Panc1 (cell line): Measurements from ENCODE around the gene MSI2. TPM values are rescaled to one million over a fixed set of nuclear protein-coding genes. Genes with fewer than 3 reads are reported as not detected.

Source experiments
- ATAC-seq: fragments of 200-7000 bp; cut with Tn5 transposase; 2 replicates; pipeline ENCODE4 v1.9.1; 2020; ENCODE audit warnings: mild to moderate bottlenecking, moderate library complexity
- BruUV-seq: library from RNA; stranded (reverse); fragments of 400-500 nt; replicated peaks from 2 replicates; lab custom pipeline; 2021; lab: Mats Ljungman, UMichigan
- CTCF ChIA-PET: fragments of 300-600 bp; sonication (Branson Sonifier 250); formaldehyde crosslinking; loops from one replicate; lab custom pipeline; 2022; ENCODE audit warnings: antibody characterized with exemption; lab: Charles Lee
- POLR2A ChIA-PET: fragments of 300-600 bp; sonication (Branson Sonifier 250); formaldehyde crosslinking; loops from one replicate; lab custom pipeline; 2022; ENCODE audit warnings: antibody characterized with exemption; lab: Charles Lee
- DNase-seq: peaks from one replicate; pipeline ENCODE4 v3.0.0-alpha.2; 2010; ENCODE audit warnings: low read depth, low spot score
- H3K27ac ChIP-seq: 2 replicates; pipeline ENCODE4 v1.5.1; 2011; ENCODE audit warnings: mild to moderate bottlenecking, low read length, inconsistent platforms
- H3K27me3 ChIP-seq: fragments of 200-500 bp; sonication (Bioruptor generic); 2 replicates; pipeline ENCODE4 v1.6.0; 2014; ENCODE audit warnings: low read length, inconsistent platforms; ENCODE audit not compliant: control insufficient read depth, insufficient read depth
- H3K36me3 ChIP-seq: fragments of 200-500 bp; sonication (Bioruptor generic); 2 replicates; pipeline ENCODE4 v1.5.1; 2014; ENCODE audit warnings: inconsistent platforms, mild to moderate bottlenecking, low read length, moderate library complexity; ENCODE audit not compliant: control insufficient read depth, insufficient read depth
- H3K4me1 ChIP-seq: 2 replicates; pipeline ENCODE4 v1.5.1; 2011; ENCODE audit warnings: inconsistent platforms, mild to moderate bottlenecking, low read length, moderate library complexity; ENCODE audit not compliant: control insufficient read depth, insufficient read depth
- H3K4me3 ChIP-seq, 2 experiments: 2 replicates each; pipeline ENCODE4 v1.5.1; 2011 to 2012; ENCODE audit warnings: low read depth in 2 of 2, low read length in 2 of 2, mild to moderate bottlenecking in 2 of 2, inconsistent platforms in 1 of 2, moderate library complexity in 1 of 2
- H3K9me3 ChIP-seq: fragments of 200-500 bp; sonication (Bioruptor generic); 2 replicates; pipeline ENCODE4 v1.5.1; 2014; ENCODE audit warnings: low read depth, mild to moderate bottlenecking, inconsistent platforms, low read length, moderate library complexity; ENCODE audit not compliant: control insufficient read depth, insufficient read depth
- CTCF ChIP-seq: fragments of 450-650 bp; IDR thresholded peaks from 2 replicates; pipeline ENCODE4 v1.5.1; 2017; ENCODE audit warnings: mild to moderate bottlenecking
- POLR2AphosphoS5 ChIP-seq: IDR thresholded peaks from 2 replicates; pipeline ENCODE4 v1.6.1; 2012; ENCODE audit warnings: mild to moderate bottlenecking, low read depth, low read length, moderate library complexity
- SIN3A ChIP-seq: IDR thresholded peaks from 2 replicates; pipeline ENCODE4 v1.6.1; 2012; ENCODE audit warnings: low read depth, mild to moderate bottlenecking, low read length, moderate library complexity, borderline replicate concordance; ENCODE audit not compliant: insufficient read depth
- TCF7L2 ChIP-seq: IDR thresholded peaks from 2 replicates; pipeline ENCODE4 v1.6.1; 2011; ENCODE audit warnings: mild to moderate bottlenecking, low read depth, low read length, inconsistent platforms
- in situ Hi-C: cut with HindIII; loops from 2 replicates; pipeline ENCODE4 v1.10.0; 2016; ENCODE audit warnings: low sequenced_read_pairs, low pct_unique_long_range_greater_than_20kb
- intact Hi-C: fragments of 100-400 bp; cut with micrococcal nuclease; formaldehyde crosslinking; loops from one replicate; pipeline ENCODE4 v1.10.0; 2022; ENCODE audit not compliant: unreplicated experiment
- total RNA-seq: library from RNA; stranded (reverse); gene quantifications from one replicate; pipeline ENCODE4 v1.2.1, GENCODE V29; 2021; ENCODE audit not compliant: unreplicated experiment
- TF ChIP-seq, protein P1 (sequence below), 2 experiments: IDR thresholded peaks; 2 replicates each; pipeline ENCODE4 v1.6.1; 2011 to 2012; ENCODE audit warnings: low read depth in 2 of 2, control low read depth in 1 of 2, low read length in 1 of 2, mild to moderate bottlenecking in 1 of 2, moderate library complexity in 1 of 2; ENCODE audit not compliant: insufficient read depth in 1 of 2

MSI2 gene
- total RNA-seq, 1 experiment from 2014 or later: 38.5 TPM

DNA sequence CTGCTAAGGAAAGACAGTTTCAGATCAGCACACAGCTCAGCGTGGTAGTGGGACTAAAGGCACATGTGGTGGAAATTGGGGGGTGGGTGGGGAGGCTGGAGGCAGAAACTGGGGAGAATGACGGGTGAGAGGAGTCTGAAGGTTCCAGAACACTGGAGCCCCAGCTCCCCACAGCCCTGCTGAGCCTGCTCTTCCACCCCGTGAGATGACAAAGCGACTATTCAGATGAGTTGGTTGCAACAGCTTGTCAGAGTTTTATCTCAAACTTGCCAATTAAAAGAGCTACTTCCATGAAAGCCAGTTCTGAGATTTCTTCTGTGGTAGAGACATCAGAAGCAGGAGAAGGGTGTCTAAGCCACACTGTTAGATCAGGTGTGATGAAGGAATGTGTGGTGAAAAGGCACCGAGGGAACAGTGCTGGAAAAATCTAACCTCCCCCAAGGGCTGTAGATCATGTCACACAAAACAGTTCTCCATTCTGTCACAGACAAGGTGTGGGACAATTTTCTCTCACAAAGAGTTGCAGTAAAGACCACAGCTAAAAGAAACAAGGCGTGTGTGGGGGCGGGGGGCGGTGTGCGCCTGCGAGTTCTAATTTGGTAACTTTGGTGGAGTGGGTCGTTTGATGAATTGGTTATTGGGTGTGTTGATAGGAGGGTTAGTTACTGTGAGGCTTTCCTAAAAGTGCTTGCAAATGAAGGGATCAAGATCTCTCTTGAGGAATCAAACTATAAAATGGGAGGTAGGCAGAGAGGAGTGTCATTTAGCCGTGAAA lies 449.8 kb downstream of the MSI2 start:
- CTCF ChIA-PET: interaction anchor here (0.6 kb wide), 1 partner anchor 77 kb away, joined by 6 read pairs; no protein-coding TSS in a partner anchor
- TF ChIP-seq POLR2AphosphoS5 (no peak), SIN3A (no peak), TCF7L2 (no peak), CTCF (no peak)
- TF ChIP-seq, protein P1, sequence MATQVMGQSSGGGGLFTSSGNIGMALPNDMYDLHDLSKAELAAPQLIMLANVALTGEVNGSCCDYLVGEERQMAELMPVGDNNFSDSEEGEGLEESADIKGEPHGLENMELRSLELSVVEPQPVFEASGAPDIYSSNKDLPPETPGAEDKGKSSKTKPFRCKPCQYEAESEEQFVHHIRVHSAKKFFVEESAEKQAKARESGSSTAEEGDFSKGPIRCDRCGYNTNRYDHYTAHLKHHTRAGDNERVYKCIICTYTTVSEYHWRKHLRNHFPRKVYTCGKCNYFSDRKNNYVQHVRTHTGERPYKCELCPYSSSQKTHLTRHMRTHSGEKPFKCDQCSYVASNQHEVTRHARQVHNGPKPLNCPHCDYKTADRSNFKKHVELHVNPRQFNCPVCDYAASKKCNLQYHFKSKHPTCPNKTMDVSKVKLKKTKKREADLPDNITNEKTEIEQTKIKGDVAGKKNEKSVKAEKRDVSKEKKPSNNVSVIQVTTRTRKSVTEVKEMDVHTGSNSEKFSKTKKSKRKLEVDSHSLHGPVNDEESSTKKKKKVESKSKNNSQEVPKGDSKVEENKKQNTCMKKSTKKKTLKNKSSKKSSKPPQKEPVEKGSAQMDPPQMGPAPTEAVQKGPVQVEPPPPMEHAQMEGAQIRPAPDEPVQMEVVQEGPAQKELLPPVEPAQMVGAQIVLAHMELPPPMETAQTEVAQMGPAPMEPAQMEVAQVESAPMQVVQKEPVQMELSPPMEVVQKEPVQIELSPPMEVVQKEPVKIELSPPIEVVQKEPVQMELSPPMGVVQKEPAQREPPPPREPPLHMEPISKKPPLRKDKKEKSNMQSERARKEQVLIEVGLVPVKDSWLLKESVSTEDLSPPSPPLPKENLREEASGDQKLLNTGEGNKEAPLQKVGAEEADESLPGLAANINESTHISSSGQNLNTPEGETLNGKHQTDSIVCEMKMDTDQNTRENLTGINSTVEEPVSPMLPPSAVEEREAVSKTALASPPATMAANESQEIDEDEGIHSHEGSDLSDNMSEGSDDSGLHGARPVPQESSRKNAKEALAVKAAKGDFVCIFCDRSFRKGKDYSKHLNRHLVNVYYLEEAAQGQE (IDR thresholded peaks at IDR 0.05; ENCODE audit: insufficient read depth in 1 of 2, low read depth in 2 of 2, low read length in 1 of 2): no peak
- DNase-seq (no peak), ATAC-seq (no peak)
- H3K27me3 ChIP-seq: peaks cover 12% of the 10 kb centered on the region
- no TSS peak for BruUV-seq
- H3K4me3 ChIP-seq: no peak overlapping the region
- POLR2A ChIA-PET: interaction anchor here (0.6 kb wide), 1 partner anchor 66 kb away, joined by 3 read pairs; no protein-coding TSS in a partner anchor
- H3K4me1 ChIP-seq: no peaks in the 10 kb centered on the region
- H3K9me3 ChIP-seq: no peaks in the 10 kb centered on the region
- H3K36me3 ChIP-seq: no peaks in the 10 kb centered on the region
- no peak overlapping the region for H3K27ac ChIP-seq
- in situ Hi-C loops: no loop called here
- intact Hi-C loops: no loop called here

GRCh38 chr17:57706761-57707160 lies 450.4 kb downstream of the MSI2 start:
- Histone ChIP-seq H3K27me3 (peaks cover 14% of the 10 kb centered on the region), H3K4me3 (no peak overlapping the region), H3K4me1 (no peaks in the 10 kb centered on the region), H3K36me3 (no peaks in the 10 kb centered on the region), H3K9me3 (no peaks in the 10 kb centered on the region), H3K27ac (no peak overlapping the region)
- no TSS peak for BruUV-seq
- ChIA-PET CTCF (no interaction called here), POLR2A (no interaction called here)
- ATAC-seq: no peak
- no peak for DNase-seq
- intact Hi-C loops: no loop called here
- in situ Hi-C loops: no loop called here
- TF ChIP-seq, protein P1 (IDR thresholded peaks at IDR 0.05; ENCODE audit: insufficient read depth in 1 of 2, low read depth in 2 of 2, low read length in 1 of 2): no peak
- TF ChIP-seq TCF7L2 (no peak), CTCF (no peak), SIN3A (no peak), POLR2AphosphoS5 (no peak)
